ENCODE data around the gene ORMDL3.

Gene ORMDL3

DNA sequence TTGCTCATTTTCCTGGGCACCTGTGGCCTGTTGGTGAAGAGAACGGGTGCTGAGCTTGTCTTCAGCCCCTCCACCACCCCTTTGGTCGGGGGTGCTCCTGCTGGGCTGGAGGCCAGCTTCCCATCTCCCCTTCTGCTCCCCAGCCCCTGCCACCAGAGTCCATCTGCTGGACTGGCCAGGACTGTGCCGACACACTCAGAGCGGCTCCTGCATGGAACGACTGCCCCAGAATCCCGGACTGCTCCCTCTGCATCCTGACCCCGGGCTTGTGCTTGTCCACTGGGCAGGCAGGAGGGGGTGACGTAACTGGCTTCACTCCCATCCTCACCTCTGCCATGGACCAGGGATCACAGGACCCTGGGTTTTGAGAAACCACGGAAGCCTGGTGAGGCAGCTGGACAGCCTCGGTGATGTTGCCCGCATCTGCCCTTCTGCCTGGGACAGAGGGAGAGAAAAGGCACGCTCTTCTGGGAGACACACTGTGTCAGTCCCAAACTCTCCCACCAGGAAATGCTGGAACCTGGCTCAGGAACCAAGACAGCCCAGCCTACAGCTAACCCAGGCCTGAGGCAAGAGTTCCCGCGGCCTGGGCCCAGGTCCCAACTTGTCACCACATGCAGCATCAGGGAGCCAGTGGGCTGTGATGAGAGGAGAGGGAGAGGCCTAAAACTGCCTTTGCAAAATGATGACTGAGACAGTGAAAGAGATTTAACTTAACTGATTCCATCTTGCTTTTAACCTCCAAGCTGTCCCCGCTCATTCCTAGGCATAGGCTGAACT lies 19.3 kb upstream of the ORMDL3 start:
- H3K4me2 ChIP-seq (ENCODE audit: low read length), result no peak overlapping the region
- H3K9ac ChIP-seq, result no peak overlapping the region
- H3K4me1 ChIP-seq, result peaks cover 2% of the 10 kb centered on the region
- no peak overlapping the region for H2AFZ ChIP-seq
- no peaks in the 10 kb centered on the region for H3K79me2 ChIP-seq
- no peaks in the 10 kb centered on the region for H3K9me3 ChIP-seq (ENCODE audit: control insufficient read depth, low read length)
- TF ChIP-seq CTCF (IDR thresholded peaks at IDR 0.05), result no peak
- H3K4me3 ChIP-seq (ENCODE audit: low read depth, low read length), result no peak overlapping the region
- H3K27me3 ChIP-seq (ENCODE audit: control insufficient read depth, insufficient read depth, low read length), result no peaks in the 10 kb centered on the region
- no peaks in the 10 kb centered on the region for H3K36me3 ChIP-seq (ENCODE audit: control insufficient read depth, insufficient read depth, low read length)
- H3K27ac ChIP-seq, result no peak overlapping the region

DNA sequence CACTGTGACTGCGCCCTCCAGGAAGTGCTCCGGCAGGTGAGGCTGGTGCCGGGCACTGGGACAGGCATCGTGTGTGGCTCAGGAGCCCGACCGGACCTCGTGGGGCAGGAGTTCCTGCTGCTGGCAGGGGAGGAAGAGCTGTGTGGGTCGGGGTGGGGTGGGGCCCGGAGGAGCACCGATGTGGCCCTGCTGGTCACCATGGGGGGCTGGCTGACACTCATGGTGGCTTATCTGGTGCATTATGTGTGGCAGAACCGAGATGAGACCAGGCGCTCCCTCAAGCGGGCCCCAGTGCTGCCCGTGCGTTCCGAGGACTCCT lies 17.0 kb upstream of the ORMDL3 start:
- Histone ChIP-seq H2AFZ (no peak overlapping the region), H3K4me3 (ENCODE audit: low read depth, low read length) (no peak overlapping the region), H3K79me2 (no peaks in the 10 kb centered on the region), H3K27ac (no peak overlapping the region), H3K36me3 (ENCODE audit: control insufficient read depth, insufficient read depth, low read length) (no peaks in the 10 kb centered on the region), H3K4me1 (peaks cover 2% of the 10 kb centered on the region), H3K9me3 (ENCODE audit: control insufficient read depth, low read length) (no peaks in the 10 kb centered on the region), H3K4me2 (ENCODE audit: low read length) (no peak overlapping the region), H3K9ac (no peak overlapping the region), H3K27me3 (ENCODE audit: control insufficient read depth, insufficient read depth, low read length) (no peaks in the 10 kb centered on the region)
- TF ChIP-seq CTCF (IDR thresholded peaks at IDR 0.05), result no peak

GRCh38 chr17:39943702-39944392 lies 16.4 kb upstream of the ORMDL3 start:
- TF ChIP-seq CTCF (IDR thresholded peaks at IDR 0.05), result no peak
- Histone ChIP-seq H3K9ac (no peak overlapping the region), H3K9me3 (ENCODE audit: control insufficient read depth, low read length) (no peaks in the 10 kb centered on the region), H3K79me2 (no peaks in the 10 kb centered on the region), H3K4me3 (ENCODE audit: low read depth, low read length) (no peak overlapping the region), H3K4me2 (ENCODE audit: low read length) (no peak overlapping the region), H3K27me3 (ENCODE audit: control insufficient read depth, insufficient read depth, low read length) (no peaks in the 10 kb centered on the region), H3K27ac (no peak overlapping the region), H2AFZ (no peak overlapping the region), H3K36me3 (ENCODE audit: control insufficient read depth, insufficient read depth, low read length) (no peaks in the 10 kb centered on the region), H3K4me1 (peaks cover 2% of the 10 kb centered on the region)

DNA sequence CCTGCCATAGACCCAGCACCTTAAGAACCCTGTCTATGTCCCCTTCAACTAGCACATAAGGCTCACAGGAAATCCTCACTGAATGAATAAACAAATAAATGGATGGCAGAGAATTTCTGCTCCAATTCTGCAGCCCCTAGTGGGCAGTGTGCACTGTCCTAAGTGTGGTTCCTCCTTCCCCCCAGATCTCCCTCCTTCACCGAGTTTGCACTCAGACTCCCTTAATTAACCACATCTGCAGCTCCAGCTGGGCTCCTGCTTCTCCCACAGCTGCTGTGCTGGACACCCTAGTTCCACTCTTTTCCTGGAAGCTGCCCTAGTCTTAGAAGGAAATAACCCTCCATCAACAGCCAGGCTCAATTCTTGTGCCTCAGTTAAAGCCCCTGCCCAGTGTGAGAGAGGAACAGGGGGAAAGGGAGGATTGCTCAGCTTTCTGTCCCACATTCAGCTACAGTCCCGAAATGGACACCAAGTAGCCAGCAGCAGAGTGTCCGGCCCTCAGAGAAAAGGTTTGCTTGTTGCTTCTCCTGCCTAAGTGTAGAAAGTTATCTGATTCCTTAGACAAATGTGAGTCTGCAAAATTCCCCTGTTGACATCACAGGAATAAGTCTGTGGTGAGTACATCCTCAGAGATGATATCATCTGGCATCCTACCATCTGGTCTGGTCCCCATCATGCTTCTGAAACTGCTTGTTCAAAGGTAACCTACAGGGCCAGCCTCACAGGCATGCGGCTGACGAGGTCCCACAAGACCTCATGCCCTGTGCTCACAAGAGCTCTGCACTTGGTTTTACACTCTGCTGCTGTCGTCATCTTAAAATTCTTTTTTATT lies 12.4 kb upstream of the ORMDL3 start:
- no peak overlapping the region for H3K27ac ChIP-seq
- no peak overlapping the region for H3K4me3 ChIP-seq (ENCODE audit: low read depth, low read length)
- peaks cover 2% of the 10 kb centered on the region for H3K4me1 ChIP-seq
- no peaks in the 10 kb centered on the region for H3K27me3 ChIP-seq (ENCODE audit: control insufficient read depth, insufficient read depth, low read length)
- no peak overlapping the region for H3K4me2 ChIP-seq (ENCODE audit: low read length)
- H3K36me3 ChIP-seq (ENCODE audit: control insufficient read depth, insufficient read depth, low read length), result no peaks in the 10 kb centered on the region
- H2AFZ ChIP-seq, result no peak overlapping the region
- no peaks in the 10 kb centered on the region for H3K9me3 ChIP-seq (ENCODE audit: control insufficient read depth, low read length)
- H3K79me2 ChIP-seq, result no peaks in the 10 kb centered on the region
- H3K9ac ChIP-seq, result no peak overlapping the region
- no peak for TF ChIP-seq CTCF (IDR thresholded peaks at IDR 0.05)
